ENCODE measurements around the gene NXN.

DNA sequence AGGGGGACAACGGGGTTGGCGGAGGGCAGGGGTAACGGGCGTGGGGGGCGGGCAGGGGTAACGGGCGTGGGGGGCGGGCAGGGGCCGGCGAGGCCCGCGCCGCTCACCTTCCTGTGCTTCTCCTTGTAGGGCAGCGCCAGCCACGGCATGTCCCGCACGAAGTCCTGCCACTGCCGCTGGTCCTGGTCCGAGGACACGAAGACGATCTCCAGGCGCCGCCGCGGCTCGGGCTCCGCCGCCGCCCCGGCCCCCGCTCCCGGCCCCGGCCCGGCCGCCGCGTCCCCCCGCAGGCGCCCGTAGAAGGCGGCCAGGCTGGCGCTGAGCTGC is 401 bp downstream of the NXN start:
- TF ChIP-seq CTCF (IDR thresholded peaks at IDR 0.05) = no peak
- no peak for TF ChIP-seq POLR2A (IDR thresholded peaks at IDR 0.05)
